GM19239 (cell line): Measurements from ENCODE around the gene LRPAP1.
"Not testable (repeated sequence)": the region's sequence is repeated elsewhere in the genome, so short reads cannot be mapped to it uniquely, and the experiment has no call there.

Source experiments
- DNase-seq: peaks from one replicate; pipeline ENCODE4 v3.0.0; 2011; ENCODE audit warnings: low spot score; ENCODE audit not compliant: insufficient read length
- FAIRE-seq: peaks from 2 replicates; lab custom pipeline; 2011; peaks lifted over from hg19 to GRCh38; lab: Jason Lieb, UNC

The LRPAP1 gene

DNA sequence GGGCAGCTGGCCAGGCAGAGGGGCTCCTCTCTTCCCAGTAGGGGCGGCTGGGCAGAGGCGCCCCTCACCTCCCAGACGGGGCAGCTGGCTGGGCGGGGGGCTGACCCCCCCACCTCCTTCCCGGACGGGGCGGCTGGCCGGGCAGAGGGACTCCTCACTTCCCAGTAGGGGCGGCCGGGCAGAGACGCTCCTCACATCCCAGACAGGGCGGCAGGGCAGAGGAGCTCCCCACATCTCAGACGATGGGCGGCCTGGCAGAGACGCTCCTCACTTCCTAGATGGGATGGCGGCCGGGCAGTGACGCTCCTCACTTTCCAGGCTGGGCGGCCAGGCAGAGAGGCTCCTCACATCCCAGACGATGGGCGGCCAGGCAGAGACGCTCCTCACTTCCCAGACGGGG lies 6.7 kb upstream of the LRPAP1 start:
- FAIRE-seq, DNase-seq: not testable (repeated sequence)

DNA sequence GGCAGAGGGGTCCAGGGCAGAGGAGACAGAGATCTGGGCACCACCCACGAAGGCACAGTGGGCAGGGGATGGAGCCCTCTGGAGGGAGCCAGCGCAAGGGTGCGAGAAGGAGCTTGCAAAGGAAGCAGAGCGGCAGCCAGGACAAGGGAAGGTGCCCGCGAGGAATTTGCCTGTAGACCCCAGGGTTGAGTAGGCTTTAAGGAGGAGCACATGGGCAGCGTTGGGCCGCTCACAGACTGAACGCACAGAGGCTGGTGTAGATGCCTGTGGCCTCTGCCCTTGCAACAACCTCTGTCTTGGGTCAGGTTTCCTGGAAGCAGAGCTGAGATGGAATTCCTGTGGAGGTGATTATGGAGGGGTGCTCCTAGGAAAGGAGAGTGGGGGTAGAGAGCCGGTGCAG lies 3.6 kb upstream of the LRPAP1 start:
- FAIRE-seq, DNase-seq: not testable (repeated sequence)

DNA sequence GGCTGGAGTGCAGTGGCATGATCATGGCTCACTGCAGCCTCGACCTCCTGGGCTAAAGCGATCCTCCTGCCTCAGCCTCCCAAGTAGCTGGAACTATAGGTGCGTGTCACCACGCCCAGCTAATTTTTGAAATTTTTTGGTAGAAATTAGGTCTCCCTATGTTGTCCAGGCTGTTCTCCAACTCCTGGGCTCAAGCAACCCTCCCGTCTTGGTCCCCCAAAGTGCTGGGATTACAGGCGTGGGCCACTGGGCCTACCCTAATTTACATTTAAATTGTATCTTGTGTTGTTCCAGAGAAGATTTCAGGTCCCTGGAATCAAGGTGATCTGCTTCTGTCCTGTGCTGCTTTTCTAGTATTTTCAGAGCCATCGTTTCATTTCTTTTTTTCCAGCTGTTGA lies 1.2 kb upstream of the LRPAP1 start:
- DNase-seq (no peak), FAIRE-seq (no peak)

DNA sequence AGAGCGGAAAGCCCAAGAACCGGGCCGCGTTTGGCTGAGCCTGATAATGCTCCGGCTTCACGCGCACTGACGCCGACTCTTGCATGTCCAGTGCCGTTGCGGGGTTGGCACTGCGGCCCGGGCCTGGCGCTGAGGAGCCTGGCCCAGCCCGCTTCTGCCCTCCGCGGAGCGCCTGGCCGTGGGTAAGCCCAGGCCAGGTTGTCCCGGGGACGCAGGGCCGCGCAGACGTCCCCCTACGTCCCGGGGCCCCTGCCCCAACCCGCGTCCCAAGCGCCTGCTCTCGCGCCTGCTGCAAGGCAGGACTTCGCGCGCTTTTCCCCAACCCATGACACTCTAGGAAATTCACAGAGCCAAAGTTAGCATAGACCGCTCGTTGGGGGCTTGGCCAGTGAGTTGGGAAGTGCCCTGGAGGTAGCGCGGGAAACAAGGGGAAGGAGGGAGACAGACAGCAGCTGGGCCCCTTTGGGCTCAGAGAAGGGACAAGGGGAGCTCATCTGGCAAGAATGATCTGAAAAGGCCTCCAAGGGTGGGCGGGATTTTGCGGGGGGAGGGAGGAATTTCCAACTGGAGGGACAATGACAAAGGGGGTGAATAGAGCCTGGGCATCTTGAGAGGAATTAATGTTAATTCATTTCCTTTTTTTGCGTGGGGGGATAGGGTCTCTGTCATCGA lies 665 bp upstream of the LRPAP1 start:
- peak; percentile 26 for FAIRE-seq
- DNase-seq = no peak

DNA sequence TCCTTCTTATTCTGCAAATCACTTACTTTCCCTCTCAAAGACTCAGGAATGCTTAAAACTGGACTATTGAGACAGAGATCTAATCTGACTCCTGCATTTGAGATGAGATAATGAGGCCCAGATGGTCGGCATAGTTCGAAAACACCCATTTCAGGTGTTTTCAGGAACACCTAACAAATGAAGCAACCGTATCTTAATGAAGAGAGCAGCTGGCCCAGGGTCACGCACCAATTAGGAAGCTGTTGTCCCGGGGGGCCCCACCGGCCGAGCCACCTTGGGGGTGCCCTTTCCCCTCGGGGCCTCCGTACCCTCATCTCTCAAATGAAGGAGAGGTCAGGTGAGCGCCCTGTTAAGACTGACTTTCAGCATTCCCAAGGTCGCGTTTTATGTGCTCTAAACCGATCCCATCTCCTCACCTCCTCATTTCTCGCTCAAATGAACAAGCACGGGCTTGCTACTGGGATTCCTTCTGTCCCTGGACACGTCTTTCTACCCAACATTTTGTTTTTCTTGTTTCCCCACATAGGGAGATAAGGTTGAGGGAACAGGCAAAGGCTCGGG lies 824 bp downstream of the LRPAP1 start:
- FAIRE-seq (peak; percentile 35), DNase-seq (no peak)

DNA sequence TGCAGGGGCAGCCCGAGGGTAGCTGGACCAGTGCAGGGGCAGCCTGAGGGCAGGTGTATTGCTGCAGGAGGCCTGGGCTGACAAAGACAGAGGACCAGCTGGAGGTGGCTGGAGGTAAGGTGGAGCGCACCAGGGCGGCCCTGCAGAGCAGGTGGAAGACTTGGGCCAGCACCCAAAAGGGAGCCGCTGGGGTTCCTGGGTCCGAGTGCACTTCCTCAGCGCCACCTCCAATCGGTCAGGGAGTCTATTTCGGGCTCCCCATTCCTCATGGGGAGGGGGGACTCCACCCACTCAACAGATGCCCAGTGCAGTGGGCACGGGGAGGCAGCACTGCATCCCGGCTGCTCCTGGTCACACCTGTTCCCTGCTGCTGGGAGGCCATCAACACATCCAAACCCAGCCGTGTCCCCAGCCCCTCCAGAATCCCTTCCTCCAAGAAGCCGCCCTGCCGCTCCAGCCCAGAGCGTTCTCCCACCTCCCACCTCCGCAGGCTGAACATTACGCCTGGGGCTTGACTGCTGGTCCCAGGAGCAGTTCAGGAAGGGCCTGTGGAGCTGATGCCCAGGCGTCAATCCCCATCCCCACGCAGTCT lies 1.5 kb downstream of the LRPAP1 start:
- FAIRE-seq = no peak
- DNase-seq = no peak

DNA sequence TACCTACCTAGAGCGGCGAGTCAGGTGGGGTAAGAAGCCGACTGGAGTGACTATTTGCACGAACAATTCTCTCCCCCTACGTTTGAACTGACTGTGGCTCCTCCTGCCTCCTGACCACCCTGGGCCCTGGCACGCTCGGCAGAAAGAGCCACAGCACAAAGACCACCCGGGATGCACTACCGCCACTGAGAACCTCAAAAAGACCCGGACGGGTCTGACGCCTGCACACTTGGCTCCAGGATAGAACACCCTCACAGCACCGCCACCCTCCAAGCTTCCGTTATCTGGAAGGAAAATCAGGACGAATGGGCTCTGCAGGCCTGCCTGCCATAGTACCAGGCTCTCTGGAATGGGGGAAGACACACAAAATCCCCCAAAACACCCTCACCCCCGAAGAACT lies 2.2 kb downstream of the LRPAP1 start:
- DNase-seq (no peak), FAIRE-seq (no peak)

DNA sequence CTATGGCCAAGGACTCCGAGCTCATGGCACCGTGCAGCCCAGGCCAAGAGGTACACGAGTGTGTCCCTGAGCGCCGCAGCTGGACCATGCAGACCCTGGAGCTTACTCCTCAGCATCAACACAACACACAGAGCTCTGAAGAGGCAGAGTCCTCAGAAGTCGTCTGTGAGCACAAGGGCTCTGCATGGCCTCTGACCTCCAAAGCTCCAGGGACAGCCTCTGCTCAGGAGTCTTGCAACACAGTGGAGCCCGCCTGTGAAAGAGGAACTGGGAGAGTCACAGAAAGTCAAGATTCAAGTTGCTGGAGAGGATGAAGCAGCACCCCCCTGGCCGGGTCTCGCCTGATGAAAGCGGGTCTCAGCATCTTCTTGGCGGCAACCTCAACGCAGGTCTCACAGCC lies 2.9 kb downstream of the LRPAP1 start:
- no peak for FAIRE-seq
- no peak for DNase-seq

DNA sequence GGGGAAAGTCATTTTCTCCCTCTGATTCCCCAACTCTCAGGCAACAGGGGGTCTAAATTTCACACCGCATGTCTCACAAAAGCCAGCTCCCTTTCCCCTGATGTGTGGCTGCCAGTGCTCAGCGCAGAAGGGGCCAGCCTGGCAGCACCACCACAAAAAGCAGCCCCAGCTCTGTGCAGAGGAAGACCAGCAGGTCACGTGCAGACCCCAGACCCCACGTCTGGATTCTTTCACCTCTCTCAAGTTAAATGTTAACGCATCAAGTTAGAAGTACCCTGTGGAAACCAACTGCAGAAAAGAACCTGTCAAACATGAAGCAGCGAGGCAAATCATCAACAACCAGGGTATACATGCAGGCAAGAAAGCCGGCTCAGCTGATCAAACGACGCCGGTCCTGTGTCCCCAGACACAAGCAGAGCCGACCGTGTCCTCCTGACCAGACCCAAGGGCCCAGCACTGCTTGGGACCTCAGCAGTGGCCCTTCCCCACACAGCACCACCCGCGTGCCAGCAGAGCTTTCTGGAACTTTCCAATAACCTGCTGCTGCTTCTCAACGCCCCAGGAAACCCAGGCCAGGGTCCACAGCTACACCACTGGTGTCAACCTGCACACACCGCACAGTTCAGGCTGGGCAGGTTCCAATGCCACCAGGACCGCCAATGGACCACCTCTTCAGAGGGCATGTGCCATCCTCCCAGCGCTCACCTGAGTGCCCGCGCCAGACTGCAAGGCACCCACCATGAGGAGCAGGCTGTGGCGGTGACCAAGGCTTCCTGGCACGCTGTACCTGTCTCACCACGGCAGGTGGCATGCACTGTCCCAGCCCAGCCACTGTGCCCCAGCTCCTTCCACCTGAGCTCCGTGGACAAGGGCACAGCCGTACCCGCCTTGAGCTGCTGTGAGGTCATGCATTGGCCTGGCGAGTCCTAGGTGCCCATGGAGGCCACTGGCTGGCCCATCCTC lies 4.0 kb downstream of the LRPAP1 start:
- FAIRE-seq (no peak), DNase-seq (no peak)

DNA sequence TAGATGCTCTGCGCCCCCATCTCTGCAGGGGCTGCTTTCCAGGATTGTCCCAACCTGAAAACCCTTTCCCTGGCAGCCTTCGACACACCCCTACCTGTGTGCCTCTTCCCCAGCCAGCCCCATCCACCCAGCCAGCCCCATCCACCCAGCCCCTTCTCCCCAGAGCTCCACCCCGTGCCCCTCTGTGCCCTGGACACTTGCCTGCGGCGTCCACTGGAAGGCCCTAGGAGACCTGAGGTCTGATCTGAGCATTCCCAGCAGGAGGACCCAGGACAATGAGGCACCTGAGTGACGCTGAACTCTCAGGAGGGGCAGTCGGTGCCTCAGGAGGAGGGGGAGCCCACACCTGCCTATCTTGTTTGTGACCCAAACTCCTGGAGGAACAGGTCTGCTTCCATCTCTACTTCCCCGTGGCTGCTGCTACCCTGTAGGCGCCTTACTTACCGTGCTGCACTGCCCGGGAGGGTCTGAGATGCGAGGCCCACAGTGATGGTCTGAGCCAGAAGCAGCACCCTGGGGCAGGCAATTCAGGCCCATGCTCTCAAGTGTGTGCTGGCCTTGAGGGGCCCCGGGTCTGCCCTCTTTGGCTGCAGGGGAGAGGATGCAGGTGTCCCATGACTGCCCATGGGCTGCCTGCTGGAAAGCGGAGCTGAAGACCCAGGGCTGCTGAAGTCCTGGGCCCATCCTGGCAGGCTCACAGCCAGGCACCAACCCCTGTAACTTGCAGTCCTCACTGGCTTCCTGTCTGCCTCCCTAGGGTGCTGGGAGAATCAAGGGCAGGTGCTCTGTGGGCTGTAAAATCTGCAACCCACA lies 4.9 kb downstream of the LRPAP1 start:
- FAIRE-seq = no peak

DNA sequence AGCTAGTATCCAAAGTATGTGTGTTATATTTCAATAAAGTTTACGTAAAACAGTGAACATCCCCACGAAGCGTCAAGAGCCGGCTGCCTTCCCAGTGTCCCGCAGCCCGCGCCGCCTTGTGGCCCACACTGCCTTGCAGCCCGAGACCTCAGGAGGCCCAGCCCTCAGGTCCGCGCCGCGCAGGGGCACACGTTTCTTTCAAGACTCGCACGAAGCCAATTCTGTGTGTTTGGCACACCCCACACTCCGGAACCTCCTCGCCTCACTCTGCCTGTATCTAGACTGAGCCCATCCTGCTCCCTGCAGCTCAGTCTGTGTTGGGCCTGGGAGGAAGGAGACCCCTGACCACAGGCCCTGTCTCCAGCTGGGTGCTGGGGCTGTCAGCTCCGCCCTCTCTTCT lies 5.8 kb downstream of the LRPAP1 start:
- no peak for FAIRE-seq

More for the DNA sequence above, 4.9 kb downstream of the LRPAP1 start:
- DNase-seq = no peak

DNA sequence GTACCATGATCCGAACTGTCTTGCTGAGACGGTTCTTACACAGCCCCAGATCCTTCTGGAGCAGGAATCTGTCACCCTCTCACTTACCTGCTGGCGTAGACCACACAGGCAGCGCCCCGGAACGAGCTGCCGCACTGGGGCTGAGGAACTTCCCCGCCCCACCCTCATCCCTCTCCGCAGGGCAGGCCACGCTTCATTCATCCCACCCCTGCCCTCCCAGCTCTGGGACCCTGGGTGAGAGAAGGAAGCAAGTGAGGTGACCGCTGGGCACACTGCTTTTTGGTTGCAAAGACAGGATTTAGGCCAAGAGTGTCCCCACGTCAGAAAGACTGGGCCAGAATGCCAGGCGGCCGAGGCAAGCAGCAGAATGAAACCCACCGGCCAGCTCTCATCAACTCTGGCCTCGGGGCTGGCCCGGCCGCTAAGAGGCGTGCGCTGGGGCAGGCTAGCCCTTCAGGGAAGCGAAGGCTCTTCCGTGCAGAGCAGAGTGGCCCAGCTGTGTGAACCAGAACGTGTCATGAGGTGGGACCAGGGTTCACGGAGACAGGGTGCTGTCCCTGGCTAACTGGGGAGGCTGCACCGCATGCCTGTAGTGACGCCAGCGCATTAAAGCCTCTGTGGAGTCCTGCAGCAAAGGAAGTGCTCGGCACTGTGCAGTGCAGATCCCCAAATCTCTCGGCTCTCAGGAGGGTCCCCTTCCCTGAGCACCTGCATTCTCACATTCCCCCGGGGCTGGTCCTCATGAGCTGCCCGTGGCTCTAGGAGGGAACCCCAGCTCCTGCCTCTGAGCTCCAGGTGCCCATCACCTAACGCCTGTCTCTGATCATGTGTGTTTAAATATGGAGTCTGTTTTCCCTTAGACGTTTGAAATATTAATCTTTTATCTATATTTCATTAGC lies 6.4 kb downstream of the LRPAP1 start:
- no peak for DNase-seq
- no peak for FAIRE-seq

More for the DNA sequence above, 5.8 kb downstream of the LRPAP1 start:
- DNase-seq = no peak

DNA sequence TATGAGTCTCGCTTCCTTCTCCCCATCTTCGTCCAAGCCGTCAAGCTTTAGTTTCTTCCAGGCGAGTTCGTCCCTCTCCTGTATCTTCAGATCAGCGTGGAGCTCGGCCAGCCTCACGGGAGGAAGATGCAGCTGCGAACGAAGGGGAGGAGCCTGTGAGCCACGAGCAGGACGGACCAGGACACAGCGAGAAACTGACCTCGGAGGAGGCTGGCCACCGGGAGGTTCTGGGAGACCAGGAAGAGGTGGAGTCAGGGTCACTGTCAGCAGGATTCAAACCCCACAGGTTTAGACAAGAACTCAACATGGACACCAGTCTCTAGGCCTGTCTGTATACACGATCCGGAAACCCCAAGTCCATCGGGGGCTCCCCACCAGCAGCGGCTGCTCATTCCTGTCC lies 7.3 kb downstream of the LRPAP1 start:
- FAIRE-seq (no peak), DNase-seq (no peak)

DNA sequence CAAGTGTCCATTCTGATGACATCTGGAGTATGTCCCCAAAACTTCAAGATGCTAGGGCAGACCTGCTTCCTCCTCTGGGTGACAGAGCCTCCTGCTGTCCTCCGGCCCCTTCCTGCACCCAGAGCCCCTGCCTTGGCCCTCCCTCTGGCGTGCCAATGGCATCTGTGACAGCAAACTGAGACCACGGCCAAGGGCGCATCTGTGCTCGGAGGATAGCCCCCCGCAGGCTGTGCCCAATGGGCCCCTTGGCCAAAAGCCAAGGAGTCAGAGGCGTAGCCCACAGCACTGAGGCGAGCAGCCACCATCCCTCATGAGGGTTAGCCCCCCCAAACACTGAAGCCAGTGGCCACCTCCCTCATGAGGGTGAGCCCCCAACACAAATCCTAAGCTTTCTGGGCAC lies 7.9 kb downstream of the LRPAP1 start:
- DNase-seq (no peak), FAIRE-seq (no peak)

DNA sequence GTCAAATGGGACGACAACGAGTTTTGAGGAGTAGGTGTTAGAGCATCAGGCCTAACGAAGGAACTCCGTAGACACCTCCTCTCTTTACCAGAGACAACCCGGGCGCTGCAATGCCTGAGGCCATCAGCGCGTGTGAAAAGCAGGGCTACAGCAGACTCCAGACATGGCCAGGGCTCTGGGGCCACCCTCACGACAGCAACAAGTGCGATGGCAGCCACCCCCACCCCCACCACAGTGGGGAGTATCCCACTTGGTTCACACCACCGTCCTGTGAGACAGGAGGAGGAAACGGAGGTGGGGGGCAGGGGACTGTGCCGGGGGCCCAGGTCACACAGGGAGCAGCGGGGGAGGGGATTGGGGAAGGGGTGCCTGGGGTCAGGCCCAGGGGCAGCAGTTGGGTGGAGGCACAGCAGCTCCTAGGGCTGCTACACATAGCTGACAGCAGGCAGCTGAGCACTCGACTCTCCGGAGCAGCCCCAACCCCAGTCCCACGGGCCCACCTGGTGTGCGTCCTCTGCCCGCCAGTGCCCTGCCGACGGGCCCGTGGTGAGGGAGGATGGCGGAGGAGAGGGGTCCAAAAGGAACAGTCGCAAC lies 8.5 kb downstream of the LRPAP1 start:
- DNase-seq = no peak
- no peak for FAIRE-seq

DNA sequence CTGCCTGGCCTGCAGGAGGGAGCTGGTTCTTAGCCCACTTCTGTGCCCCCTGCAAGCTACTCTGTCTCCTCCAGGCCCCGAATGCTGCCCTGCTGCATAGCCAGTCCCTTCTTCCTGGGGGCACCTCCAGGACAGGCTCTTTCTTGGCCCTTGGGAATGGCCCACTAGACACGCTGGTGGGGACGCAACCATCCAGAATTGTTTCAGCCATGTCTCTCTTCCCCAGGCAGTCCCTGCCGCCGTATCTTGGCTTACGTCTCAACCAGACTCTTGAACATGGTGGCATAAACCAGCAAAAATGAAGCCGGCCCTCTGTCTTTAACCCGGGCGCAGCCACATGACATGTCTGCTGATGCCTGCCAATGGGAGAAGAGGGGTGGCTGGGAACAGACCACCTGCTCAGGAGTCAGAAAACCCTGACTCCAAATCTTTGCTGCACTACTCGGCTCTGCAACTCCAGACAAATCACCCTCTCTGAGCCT lies 9.0 kb downstream of the LRPAP1 start:
- FAIRE-seq (no peak), DNase-seq (no peak)

DNA sequence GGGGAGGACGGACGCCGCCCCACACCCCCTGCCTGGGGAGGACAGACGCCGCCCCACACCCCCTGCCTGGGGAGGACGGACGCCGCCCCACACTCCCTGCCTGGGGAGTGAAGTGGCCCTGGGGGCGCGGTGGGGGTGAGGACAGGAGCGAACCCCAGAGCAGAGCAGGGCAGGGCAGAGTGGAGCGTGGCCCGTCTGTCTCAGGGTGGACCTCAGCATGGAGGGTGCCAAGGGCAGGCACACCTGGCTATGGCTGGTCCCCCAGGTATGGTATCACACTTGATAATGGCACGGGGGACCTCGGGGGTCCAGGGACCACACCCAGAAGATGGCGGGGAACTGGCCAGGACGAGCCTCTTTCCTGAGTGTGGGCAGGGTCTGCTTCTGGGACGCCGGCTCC lies 9.6 kb downstream of the LRPAP1 start:
- DNase-seq (no peak), FAIRE-seq (no peak)

DNA sequence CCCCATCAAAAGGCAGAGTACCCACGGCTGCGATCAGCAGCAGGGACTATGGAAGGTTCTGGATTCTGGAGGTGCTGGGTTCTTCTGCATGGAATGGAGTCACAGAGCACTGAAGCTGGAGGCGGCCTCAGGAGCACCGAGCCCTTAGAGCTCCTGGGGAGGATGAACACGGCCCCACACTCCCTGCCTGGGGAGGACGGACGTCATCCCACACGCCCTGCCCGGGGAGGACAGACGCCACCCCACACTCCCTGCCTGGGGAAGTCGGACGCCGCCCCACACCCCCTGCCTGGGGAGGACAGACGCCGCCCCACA lies 9.9 kb downstream of the LRPAP1 start:
- DNase-seq = no peak
- no peak for FAIRE-seq
